ENCODE data around the gene ERBB4.

ERBB4 gene

DNA sequence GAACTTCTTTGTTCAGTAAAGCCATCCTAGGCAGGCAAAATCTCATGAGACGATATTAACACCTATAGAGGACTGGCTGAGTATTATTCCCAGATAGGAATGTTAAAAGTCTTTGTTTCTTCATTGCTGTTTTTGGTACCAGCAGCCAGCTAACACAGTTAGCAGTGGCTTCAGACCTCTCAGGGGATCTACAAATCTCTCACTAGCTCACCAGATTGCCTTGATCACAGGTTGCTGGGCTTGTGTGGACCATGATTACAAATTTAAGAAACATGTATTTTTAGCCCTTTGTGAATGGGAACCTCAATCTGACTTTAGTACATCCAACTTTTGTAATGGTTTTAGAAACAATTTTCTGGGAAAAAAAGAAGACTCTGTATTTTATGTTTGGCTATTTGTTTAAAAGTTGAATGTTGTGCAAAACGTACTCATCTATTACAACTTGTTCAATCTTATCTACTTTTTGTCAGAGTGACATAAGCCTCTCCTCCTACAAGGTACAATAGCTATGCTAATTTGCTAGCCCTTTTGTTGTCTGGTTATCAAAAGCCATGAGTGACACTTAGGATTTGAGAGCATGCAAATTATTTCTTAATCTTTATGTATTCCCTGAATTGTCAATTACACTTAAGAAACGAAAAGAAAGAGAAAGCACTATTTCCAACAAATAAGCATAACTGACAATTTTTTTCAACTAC lies 693.1 kb downstream of the ERBB4 start:
- no peak for DNase-seq (ENCODE audit: low read depth)
- TF ChIP-seq, protein P1, sequence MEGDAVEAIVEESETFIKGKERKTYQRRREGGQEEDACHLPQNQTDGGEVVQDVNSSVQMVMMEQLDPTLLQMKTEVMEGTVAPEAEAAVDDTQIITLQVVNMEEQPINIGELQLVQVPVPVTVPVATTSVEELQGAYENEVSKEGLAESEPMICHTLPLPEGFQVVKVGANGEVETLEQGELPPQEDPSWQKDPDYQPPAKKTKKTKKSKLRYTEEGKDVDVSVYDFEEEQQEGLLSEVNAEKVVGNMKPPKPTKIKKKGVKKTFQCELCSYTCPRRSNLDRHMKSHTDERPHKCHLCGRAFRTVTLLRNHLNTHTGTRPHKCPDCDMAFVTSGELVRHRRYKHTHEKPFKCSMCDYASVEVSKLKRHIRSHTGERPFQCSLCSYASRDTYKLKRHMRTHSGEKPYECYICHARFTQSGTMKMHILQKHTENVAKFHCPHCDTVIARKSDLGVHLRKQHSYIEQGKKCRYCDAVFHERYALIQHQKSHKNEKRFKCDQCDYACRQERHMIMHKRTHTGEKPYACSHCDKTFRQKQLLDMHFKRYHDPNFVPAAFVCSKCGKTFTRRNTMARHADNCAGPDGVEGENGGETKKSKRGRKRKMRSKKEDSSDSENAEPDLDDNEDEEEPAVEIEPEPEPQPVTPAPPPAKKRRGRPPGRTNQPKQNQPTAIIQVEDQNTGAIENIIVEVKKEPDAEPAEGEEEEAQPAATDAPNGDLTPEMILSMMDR (conservative IDR thresholded peaks at IDR 0.05; ENCODE audit: low read depth, low read length): no peak
- no peak overlapping the region for H3K4me3 ChIP-seq (ENCODE audit: low read depth, low read length)

DNA sequence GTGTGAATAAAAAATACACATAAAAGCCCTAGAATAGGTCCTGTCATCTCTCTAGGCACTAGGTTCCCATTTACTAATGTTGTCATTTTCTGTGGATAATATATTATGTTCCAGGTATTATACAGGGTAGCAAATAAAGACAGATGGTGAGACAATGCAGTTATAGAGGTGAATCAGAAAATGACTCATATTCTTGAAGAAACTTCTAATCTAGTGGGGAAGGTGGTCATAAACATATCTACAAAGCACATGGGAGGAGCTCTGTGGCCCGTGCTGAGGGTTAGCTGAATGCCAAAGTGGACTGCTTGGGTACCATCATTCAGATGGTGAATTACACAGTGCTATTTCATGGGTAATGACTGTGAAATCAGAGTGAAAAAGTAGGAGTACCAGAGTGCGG lies 700.9 kb downstream of the ERBB4 start:
- TF ChIP-seq, protein P1 (conservative IDR thresholded peaks at IDR 0.05; ENCODE audit: low read depth, low read length): no peak
- no peak for DNase-seq (ENCODE audit: low read depth)
- H3K4me3 ChIP-seq (ENCODE audit: low read depth, low read length): no peak overlapping the region

DNA sequence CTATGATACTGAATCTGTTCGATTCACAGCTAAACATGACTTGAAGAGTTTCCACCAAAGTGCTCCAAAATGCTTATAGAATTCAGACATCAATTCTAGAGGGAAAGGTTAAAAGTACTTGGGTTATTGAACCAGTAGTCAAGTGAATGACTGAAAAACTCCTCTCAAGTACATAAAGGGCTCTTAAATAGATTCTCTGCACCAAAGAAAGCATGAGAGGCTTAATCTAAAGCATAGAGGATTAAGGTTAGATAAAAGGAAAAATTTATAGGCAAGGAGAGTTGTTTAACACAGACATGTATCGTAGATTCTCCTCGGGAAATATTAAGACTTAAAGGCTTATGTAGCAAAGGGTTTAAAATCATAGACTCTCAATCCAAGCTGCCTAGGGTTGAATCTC lies 701.4 kb downstream of the ERBB4 start:
- no peak for DNase-seq (ENCODE audit: low read depth)
- TF ChIP-seq, protein P1 (conservative IDR thresholded peaks at IDR 0.05; ENCODE audit: low read depth, low read length): no peak
- H3K4me3 ChIP-seq (ENCODE audit: low read depth, low read length): no peak overlapping the region

DNA sequence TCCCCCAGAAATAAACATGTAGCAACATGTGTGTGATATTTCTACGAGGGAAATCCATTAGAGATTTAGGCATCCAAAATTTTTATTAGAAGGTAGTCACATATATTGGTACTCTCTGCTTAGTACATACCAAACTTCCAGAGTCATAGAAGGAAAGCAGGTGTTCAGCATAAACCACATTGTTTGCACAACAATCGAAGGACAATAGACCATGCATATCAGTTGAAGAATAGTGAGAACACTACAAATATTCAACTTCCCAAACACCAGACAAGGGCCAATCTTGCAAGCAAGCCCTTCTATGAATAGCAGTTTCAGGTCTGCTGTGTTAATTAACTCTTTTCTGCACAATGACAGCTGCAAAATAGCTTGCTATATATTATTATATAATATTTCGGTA lies 702.2 kb downstream of the ERBB4 start:
- DNase-seq (ENCODE audit: low read depth): no peak
- no peak overlapping the region for H3K4me3 ChIP-seq (ENCODE audit: low read depth, low read length)
- TF ChIP-seq, protein P1 (conservative IDR thresholded peaks at IDR 0.05; ENCODE audit: low read depth, low read length): no peak

DNA sequence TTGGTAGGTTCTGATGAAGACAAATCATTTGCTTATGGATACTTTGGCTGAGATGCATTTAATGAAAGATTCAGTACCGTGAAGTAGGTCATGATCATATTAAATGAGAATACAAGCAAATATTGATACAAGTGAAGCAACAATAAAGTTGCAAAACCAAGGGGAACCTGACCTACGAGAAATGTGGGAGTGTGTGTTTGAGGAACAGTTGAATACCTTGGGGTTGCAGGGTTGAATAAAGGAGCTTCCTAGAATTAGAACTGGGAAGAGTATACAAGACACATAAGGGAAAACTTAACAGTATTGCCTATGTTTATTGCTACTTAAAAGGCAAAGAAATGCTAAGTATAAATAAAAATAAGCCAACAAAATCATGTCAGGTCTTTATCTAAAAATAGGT lies 702.9 kb downstream of the ERBB4 start:
- TF ChIP-seq, protein P1 (conservative IDR thresholded peaks at IDR 0.05; ENCODE audit: low read depth, low read length): no peak
- no peak for DNase-seq (ENCODE audit: low read depth)
- no peak overlapping the region for H3K4me3 ChIP-seq (ENCODE audit: low read depth, low read length)

DNA sequence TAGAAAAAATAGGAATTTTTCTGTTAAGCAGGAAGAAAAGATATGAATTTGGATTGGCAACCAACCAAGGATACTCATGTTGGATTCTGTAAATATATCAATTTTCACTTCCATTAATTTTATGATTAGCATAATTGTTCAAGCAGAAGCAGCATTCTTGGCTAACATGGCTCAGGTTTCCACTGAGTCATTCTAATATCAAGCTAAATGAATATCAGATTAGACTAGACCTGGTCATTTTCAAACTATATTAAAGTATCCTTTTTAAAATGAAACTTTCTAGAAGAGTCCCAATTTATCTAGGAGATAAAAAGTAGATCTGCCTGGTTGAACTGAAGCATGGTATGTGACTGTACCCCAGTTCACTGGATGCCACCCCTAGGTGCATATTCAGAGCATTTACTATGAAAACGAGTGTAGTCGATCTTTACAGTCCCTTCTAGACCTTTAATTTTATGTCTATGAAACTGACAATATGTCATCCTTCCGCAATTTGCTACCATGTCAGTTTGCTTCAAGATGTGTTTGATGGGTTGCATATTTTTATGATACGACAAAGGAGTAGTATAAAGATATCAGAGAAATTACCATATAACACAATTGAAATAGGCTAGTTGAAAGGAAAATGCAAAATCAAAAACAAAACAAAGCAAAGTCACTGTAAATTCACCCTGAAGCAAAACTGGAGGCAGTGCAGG lies 704.9 kb downstream of the ERBB4 start:
- H3K4me3 ChIP-seq (ENCODE audit: low read depth, low read length): no peak overlapping the region
- DNase-seq (ENCODE audit: low read depth): no peak
- TF ChIP-seq, protein P1 (conservative IDR thresholded peaks at IDR 0.05; ENCODE audit: low read depth, low read length): no peak

DNA sequence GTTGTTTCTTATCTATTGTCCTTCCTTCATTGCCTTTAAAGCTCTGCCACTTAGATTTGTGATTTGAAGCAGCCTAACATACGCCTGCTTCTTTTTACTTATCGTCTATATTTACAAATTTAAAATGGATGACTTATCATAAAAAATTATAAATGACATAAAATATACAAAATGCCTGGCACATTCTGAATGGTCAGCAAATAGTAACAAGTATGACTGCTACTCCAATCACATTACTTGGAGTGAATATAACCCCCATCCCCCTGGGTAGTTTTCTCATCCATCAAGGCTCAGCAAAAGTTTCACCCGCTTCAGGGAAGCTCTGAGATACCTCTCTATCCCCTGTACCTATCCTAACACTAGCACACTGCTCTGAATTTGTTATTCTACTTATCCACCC lies 708.9 kb downstream of the ERBB4 start:
- no peak for DNase-seq (ENCODE audit: low read depth)
- TF ChIP-seq, protein P1 (conservative IDR thresholded peaks at IDR 0.05; ENCODE audit: low read depth, low read length): no peak
- H3K4me3 ChIP-seq (ENCODE audit: low read depth, low read length): no peak overlapping the region

All from choroid plexus epithelial cell (primary cell).